Uterus (tissue), 2 donors: ENCODE results near the gene CADPS2.

Source experiments
- POLR2A ChIP-seq, 2 donors: fragments of 450-650 bp; IDR thresholded peaks; one replicate each; pipeline ENCODE4 v1.6.1; 2016; ENCODE audit warnings: antibody characterized with exemption in 2 of 2, mild to moderate bottlenecking in 1 of 2, moderate library complexity in 1 of 2
- TF ChIP-seq, protein P1 (sequence below), 4 experiments: fragments of 200-600 bp in 2 of 4; fragments of 450-650 bp in 2 of 4; sonication (generic) in 2 of 4; IDR thresholded peaks; one replicate each; pipeline ENCODE4 v1.5.1; 2016 to 2019; ENCODE audit warnings: antibody characterized with exemption in 4 of 4, mild to moderate bottlenecking in 2 of 4, moderate library complexity in 1 of 4

DNA sequence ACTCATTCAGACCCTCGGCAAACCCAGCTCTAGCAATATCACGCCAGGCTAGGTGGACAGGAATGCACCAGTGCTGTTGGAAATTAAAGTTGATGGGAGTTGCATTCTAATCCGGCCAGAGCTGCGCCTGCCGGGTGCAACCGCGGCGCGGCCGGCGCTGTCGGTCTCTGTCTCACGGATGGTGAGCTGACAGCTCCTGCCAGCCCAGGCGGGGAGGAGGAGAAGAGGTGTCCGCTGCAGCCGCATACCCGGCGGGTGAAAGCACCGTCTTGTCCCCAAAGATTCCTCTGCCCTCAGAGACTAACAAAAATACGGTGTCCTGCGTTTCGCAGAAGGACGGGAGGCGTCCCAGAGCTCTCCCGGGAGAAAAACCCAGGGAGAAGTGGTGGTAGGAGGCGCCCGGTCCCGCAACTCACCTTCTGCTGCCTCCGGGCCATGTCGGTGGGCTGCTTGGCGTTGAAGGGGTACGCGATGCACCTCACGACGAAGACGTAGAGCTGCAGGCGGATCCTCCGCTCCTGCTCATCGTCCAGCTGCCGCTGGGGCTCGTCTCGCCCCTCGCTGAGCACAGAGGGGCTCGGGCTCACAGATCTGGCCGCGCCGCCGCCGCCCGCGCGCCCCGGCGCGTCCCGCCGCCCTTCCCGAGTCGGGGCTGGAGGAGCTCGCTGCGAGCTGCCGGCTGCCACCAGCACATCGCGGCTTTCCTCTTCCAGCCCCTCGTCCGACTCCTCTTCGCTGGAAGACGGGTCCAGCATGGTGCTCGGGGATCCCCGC lies 490 bp downstream of the CADPS2 start:
- no peak for TF ChIP-seq POLR2A (IDR thresholded peaks at IDR 0.05)
- TF ChIP-seq, protein P1, sequence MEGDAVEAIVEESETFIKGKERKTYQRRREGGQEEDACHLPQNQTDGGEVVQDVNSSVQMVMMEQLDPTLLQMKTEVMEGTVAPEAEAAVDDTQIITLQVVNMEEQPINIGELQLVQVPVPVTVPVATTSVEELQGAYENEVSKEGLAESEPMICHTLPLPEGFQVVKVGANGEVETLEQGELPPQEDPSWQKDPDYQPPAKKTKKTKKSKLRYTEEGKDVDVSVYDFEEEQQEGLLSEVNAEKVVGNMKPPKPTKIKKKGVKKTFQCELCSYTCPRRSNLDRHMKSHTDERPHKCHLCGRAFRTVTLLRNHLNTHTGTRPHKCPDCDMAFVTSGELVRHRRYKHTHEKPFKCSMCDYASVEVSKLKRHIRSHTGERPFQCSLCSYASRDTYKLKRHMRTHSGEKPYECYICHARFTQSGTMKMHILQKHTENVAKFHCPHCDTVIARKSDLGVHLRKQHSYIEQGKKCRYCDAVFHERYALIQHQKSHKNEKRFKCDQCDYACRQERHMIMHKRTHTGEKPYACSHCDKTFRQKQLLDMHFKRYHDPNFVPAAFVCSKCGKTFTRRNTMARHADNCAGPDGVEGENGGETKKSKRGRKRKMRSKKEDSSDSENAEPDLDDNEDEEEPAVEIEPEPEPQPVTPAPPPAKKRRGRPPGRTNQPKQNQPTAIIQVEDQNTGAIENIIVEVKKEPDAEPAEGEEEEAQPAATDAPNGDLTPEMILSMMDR (IDR thresholded peaks at IDR 0.05): peak in 1 of 4 experiments; percentile 26
